Measurements from ENCODE around the gene APOA4.
A peak's percentile ranks its signal among the peaks of the same experiment; 100 is the strongest.

APOA4 gene

DNA sequence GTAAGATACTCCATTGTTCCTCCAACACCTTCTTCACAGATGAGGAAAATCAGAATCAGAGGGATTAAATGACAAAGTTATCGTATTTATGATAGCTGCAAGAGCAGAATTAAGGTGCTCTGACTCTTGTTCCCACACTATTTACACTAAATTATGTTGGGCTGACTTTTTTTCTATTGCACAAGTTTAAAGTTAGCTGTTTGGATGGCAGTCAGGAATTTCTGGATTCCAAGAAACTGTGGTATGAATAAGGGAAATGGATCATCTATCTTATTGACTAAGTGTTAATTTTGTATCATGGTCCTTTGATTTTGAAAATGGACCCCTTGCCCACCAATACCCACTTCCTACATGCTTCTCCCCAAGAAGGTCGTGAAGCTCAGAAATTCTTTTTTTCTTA is 34.2 kb upstream of the APOA4 start:
- Mint-ChIP-seq H3K27me3 (no peaks in the 10 kb centered on the region), H3K36me3 (peaks cover 22% of the 10 kb centered on the region), H3K27ac (peak overlapping the region; percentile 22), H3K4me1 (ENCODE audit: low read depth) (peaks cover 47% of the 10 kb centered on the region), H3K4me3 (no peak overlapping the region), H3K9me3 (ENCODE audit: low read depth) (no peaks in the 10 kb centered on the region)

DNA sequence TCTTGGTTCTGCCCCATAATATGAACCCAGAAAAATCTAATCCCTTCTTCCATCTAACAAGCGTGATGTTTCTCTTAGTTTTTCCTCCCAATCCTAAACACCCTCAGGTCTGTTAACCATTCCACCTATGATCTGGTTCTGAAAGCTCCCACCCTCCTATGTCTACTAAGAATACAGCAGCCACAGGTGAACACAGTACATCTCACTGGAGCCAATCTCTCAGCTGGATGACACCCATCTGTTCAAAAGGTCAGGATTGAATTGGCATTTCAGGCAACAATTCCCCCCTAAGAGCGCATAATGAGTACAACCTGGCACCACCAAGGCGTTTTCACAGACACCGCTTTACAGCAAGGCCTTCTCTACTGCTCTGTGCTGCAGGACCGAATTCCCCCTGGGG is 33.3 kb upstream of the APOA4 start:
- Mint-ChIP-seq H3K4me3 (no peak overlapping the region), H3K27ac (peak overlapping the region; percentile 43), H3K9me3 (ENCODE audit: low read depth) (no peaks in the 10 kb centered on the region), H3K4me1 (ENCODE audit: low read depth) (peaks cover 56% of the 10 kb centered on the region), H3K36me3 (peaks cover 18% of the 10 kb centered on the region), H3K27me3 (no peaks in the 10 kb centered on the region)

DNA sequence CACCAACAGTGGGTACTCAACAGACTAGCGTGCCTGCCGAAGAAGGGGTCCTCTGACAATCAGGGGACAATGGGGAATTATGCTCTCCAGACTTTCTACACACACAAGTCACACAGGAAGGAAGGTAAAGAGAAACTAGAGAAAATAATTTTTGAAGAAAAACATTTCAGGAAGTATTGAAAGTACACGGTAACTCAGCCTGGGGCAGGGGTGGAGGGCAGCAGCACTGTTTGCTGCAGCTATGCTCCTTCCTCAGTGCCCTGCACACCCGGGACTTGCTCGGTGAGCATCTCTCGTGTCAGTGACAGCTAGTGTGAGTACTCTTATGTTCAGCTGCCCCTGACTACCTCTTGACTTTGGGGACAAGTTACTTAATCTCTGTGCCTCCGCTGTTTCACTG is 32.3 kb upstream of the APOA4 start:
- Mint-ChIP-seq H3K9me3 (ENCODE audit: low read depth) (no peaks in the 10 kb centered on the region), H3K36me3 (peaks cover 15% of the 10 kb centered on the region), H3K27ac (peak overlapping the region; percentile 9), H3K4me3 (peak overlapping the region; percentile 4), H3K4me1 (ENCODE audit: low read depth) (peaks cover 62% of the 10 kb centered on the region), H3K27me3 (no peaks in the 10 kb centered on the region)

DNA sequence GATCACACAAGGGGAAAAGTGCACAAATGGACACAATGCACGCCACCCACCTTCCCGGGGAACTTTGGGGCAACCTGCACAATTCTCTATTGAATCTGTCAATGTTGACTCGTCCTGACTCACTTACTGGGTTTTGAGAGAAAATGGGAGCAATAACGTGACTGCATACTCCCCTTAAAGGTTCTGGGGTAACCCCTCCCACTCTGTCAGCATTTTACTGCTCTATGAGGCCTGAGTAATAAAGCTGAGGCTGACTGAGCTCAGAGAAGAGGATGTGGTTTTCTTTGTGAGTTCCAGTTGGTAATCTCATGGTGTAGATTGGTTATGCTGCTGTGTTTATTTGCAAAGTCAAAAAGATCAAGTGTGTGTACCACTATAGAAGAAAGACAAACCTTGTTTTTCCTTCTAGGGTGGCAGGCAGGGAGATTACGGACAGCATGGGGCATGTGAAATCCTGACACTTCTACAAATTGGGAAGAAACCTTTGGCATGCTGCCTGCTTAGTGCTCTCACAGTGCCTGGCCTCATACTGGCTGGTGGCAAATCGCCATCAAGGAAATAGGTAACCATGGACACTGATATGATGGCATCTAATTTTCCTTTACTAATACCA is 30.5 kb upstream of the APOA4 start:
- H3K4me1 Mint-ChIP-seq (ENCODE audit: low read depth), result peaks cover 66% of the 10 kb centered on the region
- H3K27me3 Mint-ChIP-seq, result no peaks in the 10 kb centered on the region
- no peaks in the 10 kb centered on the region for H3K9me3 Mint-ChIP-seq (ENCODE audit: low read depth)
- H3K36me3 Mint-ChIP-seq, result peaks cover 14% of the 10 kb centered on the region
- H3K27ac Mint-ChIP-seq, result peak overlapping the region; percentile 76
- peak overlapping the region; percentile 65 for H3K4me3 Mint-ChIP-seq

DNA sequence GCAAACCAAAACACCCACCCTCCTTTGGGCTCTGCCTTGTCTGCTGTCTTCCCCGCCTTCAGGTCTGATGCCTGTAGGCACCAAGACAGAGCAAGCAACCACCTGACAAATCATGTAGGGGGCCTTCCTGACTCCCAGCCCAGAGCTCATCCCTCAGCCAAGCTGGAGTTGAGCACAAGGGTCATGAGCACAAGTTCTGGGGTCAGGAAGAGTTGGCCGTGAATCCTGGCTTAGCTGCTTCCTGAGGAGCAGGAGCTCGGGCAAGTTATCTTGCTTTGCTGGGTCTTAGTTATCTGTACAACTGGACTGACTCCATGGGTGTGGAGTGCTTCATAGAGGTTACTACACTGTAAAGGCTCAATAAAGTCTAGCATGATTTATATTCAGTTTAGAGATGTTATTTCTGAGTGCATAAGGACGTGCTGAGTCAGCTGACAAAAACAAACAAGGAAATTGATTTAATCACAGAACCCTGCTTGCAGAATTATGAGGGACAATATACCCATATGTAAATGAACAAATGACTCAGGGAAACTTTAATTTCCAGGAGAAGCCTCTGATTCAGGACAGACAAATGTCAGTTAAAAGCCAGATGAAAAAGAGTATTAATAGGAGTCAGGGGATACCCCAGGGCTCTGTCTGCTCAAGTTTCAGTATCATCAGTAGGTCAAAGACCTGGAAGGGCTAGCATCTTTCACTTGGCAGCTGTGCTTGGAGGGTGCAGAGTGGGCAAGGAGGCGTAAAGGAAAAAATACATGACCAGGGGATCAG is 29.3 kb upstream of the APOA4 start:
- no peaks in the 10 kb centered on the region for H3K9me3 Mint-ChIP-seq (ENCODE audit: low read depth)
- H3K27me3 Mint-ChIP-seq, result no peaks in the 10 kb centered on the region
- peaks cover 66% of the 10 kb centered on the region for H3K4me1 Mint-ChIP-seq (ENCODE audit: low read depth)
- peak overlapping the region; percentile 76 for H3K27ac Mint-ChIP-seq
- H3K4me3 Mint-ChIP-seq, result peak overlapping the region; percentile 65
- H3K36me3 Mint-ChIP-seq, result peaks cover 12% of the 10 kb centered on the region

DNA sequence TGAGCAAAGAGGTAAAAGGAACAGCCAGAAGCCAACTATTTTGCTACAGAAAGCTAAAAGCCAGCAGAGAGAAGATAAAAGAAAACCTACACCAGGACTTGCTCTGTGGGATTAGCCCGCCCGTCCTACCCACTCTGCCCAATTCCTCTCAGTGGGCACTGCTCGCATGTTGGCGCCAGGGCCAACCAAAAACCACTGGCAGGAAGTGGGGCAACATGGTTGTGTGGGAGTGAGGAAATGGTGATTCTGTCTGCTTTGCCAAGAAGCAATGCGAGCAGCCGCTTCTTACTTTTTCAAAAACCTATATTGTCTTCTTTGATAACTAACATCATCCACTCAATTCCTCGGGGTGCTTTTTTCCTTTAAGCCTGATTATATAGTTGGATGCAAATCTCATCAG is 28.5 kb upstream of the APOA4 start:
- peak overlapping the region; percentile 65 for H3K4me3 Mint-ChIP-seq
- H3K27ac Mint-ChIP-seq, result peak overlapping the region; percentile 36
- no peaks in the 10 kb centered on the region for H3K27me3 Mint-ChIP-seq
- no peaks in the 10 kb centered on the region for H3K9me3 Mint-ChIP-seq (ENCODE audit: low read depth)
- peaks cover 58% of the 10 kb centered on the region for H3K4me1 Mint-ChIP-seq (ENCODE audit: low read depth)
- H3K36me3 Mint-ChIP-seq, result peaks cover 7% of the 10 kb centered on the region

DNA sequence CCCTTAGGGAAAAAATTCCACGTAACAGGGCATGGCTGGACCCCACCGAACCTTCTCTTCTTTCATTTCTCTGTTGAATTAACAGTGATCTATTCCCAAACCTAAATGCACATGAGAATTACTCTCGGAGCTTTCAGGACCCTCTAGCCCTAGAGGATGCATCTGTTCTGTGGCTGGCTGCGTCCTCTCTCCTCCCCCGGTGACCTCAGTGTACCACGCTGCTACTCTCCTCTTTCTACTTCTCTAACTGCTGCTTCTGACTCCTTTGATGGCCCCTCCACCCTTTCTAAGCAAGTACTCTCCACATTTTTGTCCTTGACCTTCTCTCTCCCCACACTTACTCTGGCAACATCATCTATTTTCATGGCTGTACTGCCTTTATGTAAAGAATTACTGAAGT is 26.4 kb upstream of the APOA4 start:
- peaks cover 42% of the 10 kb centered on the region for H3K4me1 Mint-ChIP-seq (ENCODE audit: low read depth)
- H3K27me3 Mint-ChIP-seq, result no peaks in the 10 kb centered on the region
- H3K36me3 Mint-ChIP-seq, result peaks cover 12% of the 10 kb centered on the region
- H3K9me3 Mint-ChIP-seq (ENCODE audit: low read depth), result no peaks in the 10 kb centered on the region
- H3K27ac Mint-ChIP-seq, result no peak overlapping the region
- H3K4me3 Mint-ChIP-seq, result no peak overlapping the region

DNA sequence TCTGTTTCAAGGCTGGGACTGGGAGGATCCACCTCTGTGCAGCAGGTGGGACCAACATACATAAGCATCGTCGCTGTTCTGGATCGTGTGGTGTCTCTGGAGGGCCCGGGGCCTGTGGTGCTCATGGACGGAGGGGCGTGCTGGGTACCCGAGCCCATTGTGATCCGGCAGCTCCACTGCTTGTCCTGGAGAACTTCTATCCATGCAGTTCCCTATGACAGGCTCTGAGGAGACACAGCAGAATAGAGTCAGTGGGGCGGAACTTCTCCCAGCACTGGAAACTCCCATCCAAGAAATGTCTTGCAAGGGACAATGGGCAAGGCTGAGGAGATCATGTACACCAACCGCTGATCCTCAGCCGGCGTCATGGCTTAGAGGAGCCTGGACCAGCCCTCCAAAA is 26.0 kb upstream of the APOA4 start:
- Mint-ChIP-seq H3K27ac (no peak overlapping the region), H3K4me3 (no peak overlapping the region), H3K4me1 (ENCODE audit: low read depth) (peaks cover 37% of the 10 kb centered on the region), H3K9me3 (ENCODE audit: low read depth) (no peaks in the 10 kb centered on the region), H3K36me3 (peaks cover 12% of the 10 kb centered on the region), H3K27me3 (no peaks in the 10 kb centered on the region)

DNA sequence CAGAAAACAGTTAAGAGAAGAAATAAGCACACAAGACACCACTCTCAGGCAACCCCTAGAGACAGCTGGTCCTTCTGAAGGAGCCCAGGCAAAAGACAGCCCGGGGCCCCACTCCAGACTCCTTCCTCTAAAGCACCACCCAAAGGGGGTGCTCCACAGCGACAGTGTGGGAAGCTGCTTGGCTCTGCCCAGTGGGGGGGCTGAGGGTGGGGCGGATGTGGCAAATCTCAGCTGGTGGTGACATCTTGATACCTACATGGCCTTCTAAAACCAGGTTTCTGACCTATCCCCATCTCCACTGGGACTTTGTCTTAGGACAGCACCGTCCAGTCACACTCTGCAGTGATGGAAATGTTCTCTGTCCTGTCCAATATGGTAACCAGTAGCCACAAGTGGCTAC is 24.5 kb upstream of the APOA4 start:
- Mint-ChIP-seq H3K4me3 (no peak overlapping the region), H3K27ac (no peak overlapping the region), H3K9me3 (ENCODE audit: low read depth) (no peaks in the 10 kb centered on the region)

DNA sequence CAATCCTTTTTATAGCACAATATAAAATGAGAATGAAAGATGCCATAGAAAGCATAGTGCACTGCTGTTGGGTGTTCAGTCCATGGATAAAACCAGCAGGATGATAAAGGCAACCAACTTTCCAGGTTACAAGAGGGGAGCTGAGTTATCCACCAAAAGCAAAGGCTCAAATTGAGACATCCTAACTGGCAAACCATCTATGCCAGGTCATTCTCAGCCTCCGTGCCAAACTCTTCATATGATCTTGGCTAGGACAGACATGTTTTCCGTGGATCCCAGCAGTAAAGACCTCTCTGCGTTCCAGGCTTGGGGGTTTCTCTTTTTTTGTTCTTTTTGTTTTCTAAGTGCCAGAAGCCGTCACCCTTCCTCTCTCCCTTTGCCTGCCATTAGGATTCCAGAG is 21.6 kb upstream of the APOA4 start:
- no peaks in the 10 kb centered on the region for H3K9me3 Mint-ChIP-seq (ENCODE audit: low read depth)
- H3K4me3 Mint-ChIP-seq, result no peak overlapping the region
- no peaks in the 10 kb centered on the region for H3K27me3 Mint-ChIP-seq

More for the DNA sequence above, 24.5 kb upstream of the APOA4 start:
- peaks cover 10% of the 10 kb centered on the region for H3K36me3 Mint-ChIP-seq
- H3K27me3 Mint-ChIP-seq, result no peaks in the 10 kb centered on the region
- H3K4me1 Mint-ChIP-seq (ENCODE audit: low read depth), result peaks cover 23% of the 10 kb centered on the region

DNA sequence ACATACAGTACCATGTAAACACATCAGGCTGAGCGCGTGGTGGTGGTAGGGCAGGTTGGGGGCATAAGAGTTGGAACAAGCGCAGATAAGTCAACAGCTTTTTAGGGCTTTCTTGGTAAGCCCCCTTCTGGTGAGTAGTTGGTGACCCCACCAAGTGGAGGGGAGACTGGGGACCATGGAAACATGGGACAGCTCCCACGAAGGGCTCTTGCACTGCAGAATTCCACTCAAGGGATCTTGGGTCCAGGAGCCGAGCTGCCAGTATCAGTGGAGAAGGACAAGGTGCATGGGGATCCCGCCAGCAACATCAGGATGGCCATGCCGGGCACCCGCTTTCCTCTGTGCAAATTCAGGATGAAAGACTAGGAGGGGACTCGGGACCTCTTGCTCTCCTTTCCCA is 20.6 kb upstream of the APOA4 start:
- Mint-ChIP-seq H3K4me1 (ENCODE audit: low read depth) (no peaks in the 10 kb centered on the region), H3K9me3 (ENCODE audit: low read depth) (no peaks in the 10 kb centered on the region)

More for the DNA sequence above, 21.6 kb upstream of the APOA4 start:
- no peak overlapping the region for H3K27ac Mint-ChIP-seq
- peaks cover 7% of the 10 kb centered on the region for H3K36me3 Mint-ChIP-seq
- H3K4me1 Mint-ChIP-seq (ENCODE audit: low read depth), result no peaks in the 10 kb centered on the region

DNA sequence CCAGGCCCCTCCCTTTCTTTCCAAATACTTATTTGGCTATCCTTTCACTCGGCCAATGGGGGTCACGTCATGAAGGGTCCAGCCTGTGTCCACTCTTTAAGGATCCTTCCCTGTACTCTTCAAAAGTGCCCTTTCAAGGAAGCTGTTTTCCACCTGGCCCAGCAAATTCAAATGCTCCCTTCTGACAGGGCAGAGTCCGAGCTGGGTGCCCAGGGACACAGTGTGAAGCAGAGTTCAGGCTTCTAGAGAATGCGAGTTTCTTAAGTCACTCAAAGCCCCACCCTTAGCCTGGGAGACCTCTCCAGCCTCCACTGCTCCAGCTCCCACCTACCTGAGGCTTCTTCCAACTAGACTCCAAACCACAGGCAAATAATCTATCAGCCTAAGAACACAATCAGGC is 19.8 kb upstream of the APOA4 start:
- Mint-ChIP-seq H3K4me3 (no peak overlapping the region), H3K9me3 (ENCODE audit: low read depth) (no peaks in the 10 kb centered on the region), H3K4me1 (ENCODE audit: low read depth) (no peaks in the 10 kb centered on the region), H3K27ac (peak overlapping the region; percentile 28), H3K27me3 (no peaks in the 10 kb centered on the region), H3K36me3 (peaks cover 7% of the 10 kb centered on the region)

More for the DNA sequence above, 20.6 kb upstream of the APOA4 start:
- Mint-ChIP-seq H3K27me3 (no peaks in the 10 kb centered on the region), H3K36me3 (peaks cover 7% of the 10 kb centered on the region), H3K4me3 (no peak overlapping the region), H3K27ac (no peak overlapping the region)

DNA sequence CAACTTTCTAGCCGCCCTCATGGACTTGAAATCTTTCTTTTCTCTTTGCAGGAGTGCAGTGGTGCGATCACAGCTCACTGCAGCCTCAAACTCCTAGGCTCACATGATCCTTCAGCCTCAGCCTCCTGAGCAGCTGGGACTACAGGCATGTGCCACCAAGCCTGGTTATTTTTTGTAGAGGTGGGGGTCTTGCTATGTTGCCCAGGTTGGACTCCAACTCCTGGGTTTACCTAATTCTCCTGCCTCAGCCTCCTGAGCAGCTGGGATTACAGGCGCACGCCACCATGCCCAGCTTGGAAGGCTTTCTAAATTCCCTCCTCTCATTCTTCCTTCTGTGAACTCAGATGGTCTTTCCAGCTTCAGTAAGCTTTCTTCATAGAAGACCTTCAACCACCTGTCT is 19.0 kb upstream of the APOA4 start:
- H3K27ac Mint-ChIP-seq, result peak overlapping the region; percentile 22
- H3K4me3 Mint-ChIP-seq, result no peak overlapping the region
- H3K27me3 Mint-ChIP-seq, result no peaks in the 10 kb centered on the region
- no peaks in the 10 kb centered on the region for H3K9me3 Mint-ChIP-seq (ENCODE audit: low read depth)
- no peaks in the 10 kb centered on the region for H3K4me1 Mint-ChIP-seq (ENCODE audit: low read depth)
- peaks cover 7% of the 10 kb centered on the region for H3K36me3 Mint-ChIP-seq

DNA sequence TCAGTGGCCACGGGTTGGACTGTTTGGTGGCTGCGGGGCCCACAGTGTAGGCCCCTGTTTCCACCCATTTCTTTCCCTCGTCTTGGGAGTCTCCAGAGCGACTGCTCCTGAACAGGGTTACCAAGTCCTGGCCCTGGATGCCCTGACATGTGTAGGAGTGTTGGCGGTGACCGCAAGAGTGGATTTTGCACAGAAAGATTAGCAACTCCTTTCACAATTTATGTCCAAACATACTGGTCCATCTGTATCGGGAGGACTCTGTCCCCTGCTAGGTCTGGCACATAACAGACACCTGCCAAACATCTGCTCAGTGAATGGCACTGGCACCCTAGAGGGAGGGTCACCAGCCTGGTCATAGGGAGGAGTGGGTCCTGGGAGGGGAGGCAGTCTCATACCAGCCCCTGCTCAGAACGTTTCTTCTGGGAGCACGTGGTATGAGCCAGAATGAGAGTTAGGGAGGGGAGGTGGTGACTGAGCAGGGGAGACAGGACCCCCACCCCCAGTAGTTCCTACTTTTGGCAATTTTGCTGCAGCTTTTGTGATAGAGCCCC is 17.7 kb upstream of the APOA4 start:
- Mint-ChIP-seq H3K27ac (no peak overlapping the region), H3K9me3 (ENCODE audit: low read depth) (no peaks in the 10 kb centered on the region), H3K27me3 (no peaks in the 10 kb centered on the region), H3K4me1 (ENCODE audit: low read depth) (peaks cover 4% of the 10 kb centered on the region), H3K36me3 (peaks cover 5% of the 10 kb centered on the region), H3K4me3 (no peak overlapping the region)

DNA sequence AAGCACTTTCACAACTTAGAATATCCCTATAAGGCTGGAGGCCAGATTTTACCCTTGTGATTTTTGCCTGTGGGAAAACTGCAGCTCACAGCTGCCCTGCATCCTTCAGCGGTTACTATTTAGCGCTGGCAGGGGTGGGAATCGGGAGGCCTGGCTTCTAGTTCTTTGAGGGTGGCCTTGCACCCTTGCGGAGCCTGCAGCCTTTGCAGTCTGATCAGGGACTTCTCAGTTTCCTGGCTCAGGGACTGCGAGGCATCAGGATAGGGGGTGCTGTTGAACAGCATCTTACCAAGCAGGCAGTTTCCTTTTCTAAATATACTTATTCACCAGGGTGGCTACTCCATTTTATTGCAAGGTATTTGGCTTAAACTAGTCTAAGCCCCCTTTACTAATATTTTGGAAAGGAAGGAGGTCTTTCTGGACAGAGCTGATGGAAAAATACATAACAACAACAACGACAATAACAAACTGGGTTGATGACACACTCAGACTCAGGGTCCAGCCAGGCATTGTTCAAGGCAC is 17.2 kb upstream of the APOA4 start:
- Mint-ChIP-seq H3K27me3 (no peaks in the 10 kb centered on the region), H3K36me3 (peaks cover 3% of the 10 kb centered on the region), H3K4me1 (ENCODE audit: low read depth) (peaks cover 8% of the 10 kb centered on the region), H3K27ac (no peak overlapping the region), H3K9me3 (ENCODE audit: low read depth) (no peaks in the 10 kb centered on the region), H3K4me3 (no peak overlapping the region)
